MM.1S (cell line): Measurements from ENCODE around the gene CFH.

Source experiments
- DNase-seq: peaks from one replicate; pipeline ENCODE4 v3.0.0-alpha.2; 2015
- H2AFZ ChIP-seq: fragments of 300-600 bp; sonication (generic); 2 replicates; pipeline ENCODE4 v1.6.0; 2016; ENCODE audit warnings: antibody characterized with exemption, low read length
- H3F3A ChIP-seq: fragments of 300-600 bp; sonication (generic); 2 replicates; pipeline ENCODE4 v1.6.1; 2016; ENCODE audit warnings: mild to moderate bottlenecking, antibody characterized with exemption, low read length, moderate library complexity, mixed read lengths; ENCODE audit not compliant: insufficient read depth
- H3K27ac ChIP-seq: fragments of 300-600 bp; sonication (generic); 2 replicates; pipeline ENCODE4 v1.5.1; 2016; ENCODE audit warnings: mild to moderate bottlenecking, low read length
- H3K27me3 ChIP-seq: fragments of 300-600 bp; sonication (generic); replicated peaks from 2 replicates; pipeline ENCODE4 v1.6.0; 2016; ENCODE audit warnings: low read length; ENCODE audit not compliant: insufficient read depth
- H3K36me3 ChIP-seq: fragments of 300-600 bp; sonication (generic); replicated peaks from 2 replicates; pipeline ENCODE4 v1.6.1; 2016; ENCODE audit warnings: mild to moderate bottlenecking, low read length, mixed read lengths; ENCODE audit not compliant: insufficient read depth
- H3K4me1 ChIP-seq: fragments of 300-600 bp; sonication (generic); 2 replicates; pipeline ENCODE4 v1.6.1; 2016; ENCODE audit warnings: low read length, mixed read lengths
- H3K4me2 ChIP-seq: fragments of 300-600 bp; sonication (generic); 2 replicates; pipeline ENCODE4 v1.6.0; 2016; ENCODE audit warnings: low read depth, low read length
- H3K4me3 ChIP-seq: fragments of 300-600 bp; sonication (generic); 2 replicates; pipeline ENCODE4 v1.5.1; 2016; ENCODE audit warnings: low read length, mixed read lengths
- H3K79me2 ChIP-seq: fragments of 300-600 bp; sonication (generic); 2 replicates; pipeline ENCODE4 v1.6.1; 2016; ENCODE audit warnings: mixed run types, low read length, mixed read lengths
- H3K9ac ChIP-seq: fragments of 300-600 bp; sonication (generic); 2 replicates; pipeline ENCODE4 v1.6.1; 2016; ENCODE audit warnings: low read length, mixed read lengths
- H3K9me2 ChIP-seq: fragments of 300-600 bp; sonication (generic); replicated peaks from 2 replicates; pipeline ENCODE4 v1.6.1; 2016; ENCODE audit warnings: mild to moderate bottlenecking, low read length, mixed read lengths; ENCODE audit not compliant: insufficient read depth
- H3K9me3 ChIP-seq: fragments of 300-600 bp; sonication (generic); replicated peaks from 2 replicates; pipeline ENCODE4 v1.6.1; 2016; ENCODE audit warnings: mild to moderate bottlenecking, low read length, mixed read lengths; ENCODE audit not compliant: insufficient read depth
- H4K20me1 ChIP-seq: fragments of 300-600 bp; sonication (generic); 2 replicates; pipeline ENCODE4 v1.6.1; 2016; ENCODE audit warnings: mild to moderate bottlenecking, low read length, moderate library complexity, mixed read lengths; ENCODE audit not compliant: insufficient read depth
- CTCF ChIP-seq: fragments of 300-600 bp; sonication (generic); IDR thresholded peaks from 2 replicates; pipeline ENCODE4 v1.5.1; 2016; ENCODE audit warnings: antibody characterized with exemption, low read length, mixed read lengths
- EZH2 ChIP-seq: fragments of 300-600 bp; sonication (generic); optimal IDR thresholded peaks from 2 replicates; pipeline ENCODE3; 2017; ENCODE audit warnings: low read depth, mild to moderate bottlenecking, antibody characterized with exemption, low read length, mixed read lengths
- EZH2phosphoT487 ChIP-seq: fragments of 300-600 bp; sonication (generic); IDR thresholded peaks from 2 replicates; pipeline ENCODE4 v1.6.1; 2018; ENCODE audit warnings: antibody characterized with exemption, low read length

The CFH gene

GRCh38 chr1:196619721-196620120 lies 32.1 kb upstream of the CFH start:
- TF ChIP-seq EZH2 (no peak), CTCF (no peak), EZH2phosphoT487 (no peak)
- DNase-seq, result no peak
- H3K9me2 ChIP-seq, result no peaks in the 10 kb centered on the region

GRCh38 chr1:196623079-196623478 lies 28.8 kb upstream of the CFH start:
- Histone ChIP-seq H3K36me3 (no peaks in the 10 kb centered on the region), H3K4me3 (no peak overlapping the region), H3K9ac (no peak overlapping the region), H2AFZ (no peak overlapping the region), H3K9me2 (no peaks in the 10 kb centered on the region), H3K4me1 (no peaks in the 10 kb centered on the region), H3K27me3 (no peaks in the 10 kb centered on the region), H3K79me2 (no peaks in the 10 kb centered on the region), H3F3A (no peaks in the 10 kb centered on the region), H3K4me2 (no peak overlapping the region), H3K27ac (no peak overlapping the region), H4K20me1 (no peaks in the 10 kb centered on the region), H3K9me3 (no peaks in the 10 kb centered on the region)
- DNase-seq, result no peak
- TF ChIP-seq EZH2phosphoT487 (no peak), EZH2 (no peak), CTCF (no peak)

More at GRCh38 chr1:196619721-196620120, 32.1 kb upstream of the CFH start:
- Histone ChIP-seq H3K9ac (no peak overlapping the region), H4K20me1 (no peaks in the 10 kb centered on the region), H3K4me1 (no peaks in the 10 kb centered on the region), H3K36me3 (no peaks in the 10 kb centered on the region), H3K9me3 (no peaks in the 10 kb centered on the region), H3K27ac (no peak overlapping the region), H3K4me3 (no peak overlapping the region), H3K4me2 (no peak overlapping the region), H3K27me3 (no peaks in the 10 kb centered on the region), H3K79me2 (no peaks in the 10 kb centered on the region), H2AFZ (no peak overlapping the region), H3F3A (no peaks in the 10 kb centered on the region)

- Histone ChIP-seq H3K27me3 (no peaks in the 10 kb centered on the region), H3K36me3 (no peaks in the 10 kb centered on the region), H3K79me2 (no peaks in the 10 kb centered on the region), H3K4me1 (no peaks in the 10 kb centered on the region), H3K9ac (no peak overlapping the region), H3F3A (no peaks in the 10 kb centered on the region), H3K27ac (no peak overlapping the region), H4K20me1 (no peaks in the 10 kb centered on the region), H3K9me3 (no peaks in the 10 kb centered on the region), H3K4me3 (no peak overlapping the region), H2AFZ (no peak overlapping the region), H3K4me2 (no peak overlapping the region), H3K9me2 (no peaks in the 10 kb centered on the region)
- no peak for DNase-seq
- TF ChIP-seq EZH2phosphoT487 (no peak), EZH2 (no peak), CTCF (no peak)
Observed at GRCh38 chr1:196628838-196629237, 23.0 kb upstream of the CFH start.
